Heart left ventricle (tissue), 16 donors: ENCODE data around the gene RASSF5. TPM values are rescaled to one million over a fixed set of nuclear protein-coding genes. Genes with fewer than 3 reads are reported as not detected.

ENCODE experiments used
- ATAC-seq, 4 donors: fragments of 200-7000 bp; cut with Tn5 transposase; one replicate each; pipeline ENCODE4 v1.9.1; 2020 to 2022; ENCODE audit warnings: moderate library complexity in 4 of 4, mild to moderate bottlenecking in 3 of 4, moderate number of reproducible peaks in 1 of 4
- DNase-seq, 5 donors: peaks; one replicate each; pipeline ENCODE4 v3.0.0-alpha.2; 2020
- H3K27ac ChIP-seq, 12 donors: fragments of 200-600 bp; sonication (generic) in 4 of 12; one replicate each; pipeline versions ENCODE4 v1.5.0 to v1.8.0; 2016 to 2022; ENCODE audit warnings: mild to moderate bottlenecking in 2 of 12
- H3K27me3 ChIP-seq, 9 donors: fragments of 200-600 bp; sonication (generic) in 2 of 9; one replicate each; pipeline versions ENCODE4 v1.5.1 to v1.8.0; 2016 to 2022; ENCODE audit warnings: mild to moderate bottlenecking in 3 of 9
- H3K36me3 ChIP-seq, 9 donors: fragments of 200-600 bp; sonication (generic) in 2 of 9; one replicate each; pipeline versions ENCODE4 v1.5.0 to v1.8.0; 2018 to 2022; ENCODE audit warnings: mild to moderate bottlenecking in 2 of 9
- H3K4me1 ChIP-seq, 12 donors: fragments of 200-600 bp; sonication (generic) in 4 of 12; one replicate each; pipeline versions ENCODE4 v1.5.0 to v1.8.0; 2016 to 2022; ENCODE audit warnings: mild to moderate bottlenecking in 3 of 12
- H3K4me3 ChIP-seq, 12 donors: fragments of 200-600 bp; sonication (generic) in 4 of 12; one replicate each; pipeline versions ENCODE4 v1.5.0 to v1.8.0; 2017 to 2022; ENCODE audit warnings: mild to moderate bottlenecking in 9 of 12, moderate library complexity in 4 of 12
- H3K9me3 ChIP-seq, 12 donors: fragments of 200-600 bp; sonication (generic) in 4 of 12; one replicate each; pipeline versions ENCODE4 v1.5.0 to v1.8.0; 2016 to 2022; ENCODE audit warnings: mild to moderate bottlenecking in 1 of 12
- POLR2A ChIP-seq, 2 donors: fragments of 450-650 bp; IDR thresholded peaks; one replicate each; pipeline ENCODE4 v1.6.1; 2017; ENCODE audit warnings: antibody characterized with exemption in 2 of 2, mild to moderate bottlenecking in 2 of 2, moderate library complexity in 2 of 2
- WGBS, 4 donors: extraction: QIAGEN DNeasy Blood & Tissue Kit in 2 of 4; methylation state at CpG; one replicate each; pipeline versions ENCODE4 v1.1.5 to v1.1.7; 2013 to 2018; 5-methylcytosine and 5-hydroxymethylcytosine counted together
- intact Hi-C, 10 donors: fragments of 100-400 bp; cut with DNase I; formaldehyde crosslinking; loops; one replicate each; pipeline versions ENCODE4 v1.11.1 to v1.14.2; 2022
- polyA plus RNA-seq, 2 donors: library from polyadenylated mRNA; stranded (reverse); fragments of 200-250 nt; gene quantifications; one replicate each; pipeline ENCODE4 v1.2.3, GENCODE V29; 2013
- total RNA-seq, 9 donors: library from RNA; depleted of rRNA in 2 of 9; stranded (reverse); fragments of >200 nt in 2 of 9; fragmentation: NEBNext Ultra II Directional in 3 of 9; extraction: Animal tissue kit (Norgen Biotek cat#: 25700) in 3 of 9; gene quantifications; one replicate each; pipeline versions ENCODE4 v1.1.0 to v1.2.4, GENCODE V29; 2016 to 2023
- TF ChIP-seq, protein P1 (sequence below), 12 donors: fragments of 200-600 bp; sonication (generic) in 4 of 12; IDR thresholded peaks; one replicate each; pipeline versions ENCODE4 v1.5.0 to v1.8.0; 2018 to 2022; ENCODE audit warnings: antibody characterized with exemption in 12 of 12, mild to moderate bottlenecking in 5 of 12
- donor health status: ischemic (EF 13 %, LVEDD 7.1; RV severe dilation, severe dysfunction).
- donor health status: healthy with polysubstance abuse.
- donor health status: DM: no; HTN: yes; CAD: no.
- donor health status: DM: no; HTN: no; CAD: no.
- donor health status: ischemic (EF 25% LVEDD 6.9; RV normal size, moderate dysfunction).
- donor health status: ischemic (EF 25% LVEDD 5.7; RV mildly dilated, moderate dysfunction).
- donor health status: healthy.
- donor health status: DM: yes; HTN: yes; CAD: no.
- donor health status: ischemic (EF 35%, LVEDD 5.7; RV mildly dilated, moderate dysfunction).
- donor health status: nonischemic (EF 11% LVEDD 7.7; RV severe dilation, severe dysfunction).
- donor health status: DM: yes; HTN: yes; CAD: no.
- donor health status: PGD.
- donor health status: ischemic (EF 29% LVEDD 5.4; RV normal size, mild dysfunction).
- donor health status: nonischemic (EF 23%, LVEDD 6.1; RV moderate dilation, normal function).

Gene RASSF5
- total and polyA plus RNA-seq, 11 donors = 1.3 to 27.4 (median 5.6) TPM

DNA sequence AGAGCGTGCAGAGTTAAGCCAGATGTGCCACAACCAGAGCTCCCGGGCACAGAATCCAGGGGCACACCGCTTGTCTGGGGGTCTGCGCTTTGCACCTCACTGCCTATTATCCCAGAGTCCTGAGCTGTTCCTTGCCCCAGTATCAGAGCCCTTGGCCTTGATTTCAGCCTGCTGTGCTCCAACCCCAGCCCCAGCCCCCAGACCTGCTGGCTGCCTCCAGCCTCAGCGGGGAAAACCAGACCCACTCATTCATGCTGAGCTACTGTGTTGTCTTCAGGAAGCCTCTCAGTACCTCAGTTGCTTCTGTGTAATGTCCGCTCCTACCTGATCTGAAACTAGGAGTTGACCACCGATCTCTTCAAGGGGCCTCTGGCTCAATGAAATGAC lies 35.9 kb upstream of the RASSF5 start:
- peaks cover 0 to 25% (median 0%) of the 10 kb centered on the region in 9 donors for H3K36me3 ChIP-seq
- H3K27ac ChIP-seq = peak overlapping the region in 1 of 12 donors; percentile 86
- peak overlapping the region in 7 of 12 donors; percentile 56 to 69 (median 61) for H3K4me3 ChIP-seq
- TF ChIP-seq, protein P1, sequence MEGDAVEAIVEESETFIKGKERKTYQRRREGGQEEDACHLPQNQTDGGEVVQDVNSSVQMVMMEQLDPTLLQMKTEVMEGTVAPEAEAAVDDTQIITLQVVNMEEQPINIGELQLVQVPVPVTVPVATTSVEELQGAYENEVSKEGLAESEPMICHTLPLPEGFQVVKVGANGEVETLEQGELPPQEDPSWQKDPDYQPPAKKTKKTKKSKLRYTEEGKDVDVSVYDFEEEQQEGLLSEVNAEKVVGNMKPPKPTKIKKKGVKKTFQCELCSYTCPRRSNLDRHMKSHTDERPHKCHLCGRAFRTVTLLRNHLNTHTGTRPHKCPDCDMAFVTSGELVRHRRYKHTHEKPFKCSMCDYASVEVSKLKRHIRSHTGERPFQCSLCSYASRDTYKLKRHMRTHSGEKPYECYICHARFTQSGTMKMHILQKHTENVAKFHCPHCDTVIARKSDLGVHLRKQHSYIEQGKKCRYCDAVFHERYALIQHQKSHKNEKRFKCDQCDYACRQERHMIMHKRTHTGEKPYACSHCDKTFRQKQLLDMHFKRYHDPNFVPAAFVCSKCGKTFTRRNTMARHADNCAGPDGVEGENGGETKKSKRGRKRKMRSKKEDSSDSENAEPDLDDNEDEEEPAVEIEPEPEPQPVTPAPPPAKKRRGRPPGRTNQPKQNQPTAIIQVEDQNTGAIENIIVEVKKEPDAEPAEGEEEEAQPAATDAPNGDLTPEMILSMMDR (IDR thresholded peaks at IDR 0.05) = no peak
- TF ChIP-seq POLR2A (IDR thresholded peaks at IDR 0.05) = no peak
- H3K27me3 ChIP-seq = peaks cover 0 to 6% (median 0%) of the 10 kb centered on the region in 9 donors
- 69 to 86% (median 79%) methylated on average over 6 to 7 of the region's 7 CpGs for WGBS, 4 donors
- no peaks in the 10 kb centered on the region for H3K9me3 ChIP-seq
- intact Hi-C loops = loop anchor here in 1 of 10 donors (10.0 kb wide), 1 partner anchor 193 kb away; no protein-coding TSS in a partner anchor
- peaks cover 4 to 67% (median 18%) of the 10 kb centered on the region in 12 donors for H3K4me1 ChIP-seq
- DNase-seq (no peak), ATAC-seq (no peak)

DNA sequence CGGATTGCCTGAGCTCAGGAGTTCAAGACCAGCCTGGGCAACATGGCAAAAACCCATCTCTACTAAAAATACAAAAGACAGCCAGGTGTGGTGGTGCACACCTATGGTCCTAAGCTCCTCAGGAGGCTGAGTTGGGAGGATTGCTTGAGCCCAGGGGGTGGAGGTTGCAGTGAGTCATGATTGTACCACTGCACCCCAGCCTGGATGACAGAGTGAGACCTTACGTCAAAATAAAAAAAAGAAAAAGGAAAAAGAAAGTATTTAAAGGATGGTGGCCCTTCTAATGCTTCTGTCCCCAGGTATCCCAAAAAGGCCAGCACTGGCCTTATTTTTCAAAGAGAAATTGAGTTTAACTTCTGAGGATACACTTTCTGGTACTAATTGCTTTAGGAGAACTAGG lies 35.3 kb upstream of the RASSF5 start:
- ATAC-seq (no peak), DNase-seq (no peak)
- H3K27me3 ChIP-seq = peaks cover 0 to 6% (median 0%) of the 10 kb centered on the region in 9 donors
- 92 to 95% (median 93%) methylated on average over 2 of the region's 2 CpGs for WGBS, 4 donors
- intact Hi-C loops = loop anchor here in 1 of 10 donors (10.0 kb wide), 1 partner anchor 193 kb away; no protein-coding TSS in a partner anchor
- H3K36me3 ChIP-seq = peaks cover 0 to 31% (median 0%) of the 10 kb centered on the region in 9 donors
- no peak for TF ChIP-seq POLR2A (IDR thresholded peaks at IDR 0.05)
- TF ChIP-seq, protein P1 (IDR thresholded peaks at IDR 0.05) = no peak
- peak overlapping the region in 1 of 12 donors; percentile 69 for H3K4me3 ChIP-seq
- peak overlapping the region in 1 of 12 donors; percentile 86 for H3K27ac ChIP-seq
- H3K9me3 ChIP-seq = no peaks in the 10 kb centered on the region
- H3K4me1 ChIP-seq = peaks cover 4 to 60% (median 18%) of the 10 kb centered on the region in 12 donors

DNA sequence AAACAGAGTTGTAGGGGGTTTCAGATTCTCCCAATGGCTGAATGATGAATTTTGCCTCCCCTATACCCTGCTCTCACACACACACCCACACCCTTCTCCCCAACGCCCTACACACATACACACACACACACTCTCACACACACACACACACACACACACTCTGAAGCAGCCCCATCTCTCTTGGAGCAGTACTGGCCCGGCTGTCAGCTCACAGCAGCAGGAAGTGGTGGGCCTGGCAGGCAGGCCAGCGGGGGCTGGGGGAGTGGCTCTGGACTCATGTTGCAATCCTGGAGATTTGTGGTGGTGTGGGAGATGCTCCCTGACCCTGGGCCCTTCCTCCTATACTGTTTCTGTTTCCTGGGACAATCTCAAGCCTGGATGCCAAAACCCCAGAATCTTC lies 34.9 kb upstream of the RASSF5 start:
- Histone ChIP-seq H3K4me1 (peaks cover 4 to 56% (median 18%) of the 10 kb centered on the region in 12 donors), H3K27ac (peak overlapping the region in 1 of 12 donors; percentile 86), H3K4me3 (peak overlapping the region in 1 of 12 donors; percentile 69), H3K9me3 (no peaks in the 10 kb centered on the region), H3K27me3 (peaks cover 0 to 5% (median 0%) of the 10 kb centered on the region in 9 donors), H3K36me3 (peaks cover 0 to 35% (median 0%) of the 10 kb centered on the region in 9 donors)
- ATAC-seq = peak in 3 of 4 donors; percentile 11 to 49 (median 26)
- 41 to 67% (median 59%) methylated on average over 3 of the region's 3 CpGs for WGBS, 4 donors
- DNase-seq = peak in 1 of 5 donors; percentile 57
- intact Hi-C loops = loop anchor here in 1 of 10 donors (10.0 kb wide), 1 partner anchor 192 kb away; no protein-coding TSS in a partner anchor
- TF ChIP-seq, protein P1 (IDR thresholded peaks at IDR 0.05) = no peak
- TF ChIP-seq POLR2A (IDR thresholded peaks at IDR 0.05) = no peak

DNA sequence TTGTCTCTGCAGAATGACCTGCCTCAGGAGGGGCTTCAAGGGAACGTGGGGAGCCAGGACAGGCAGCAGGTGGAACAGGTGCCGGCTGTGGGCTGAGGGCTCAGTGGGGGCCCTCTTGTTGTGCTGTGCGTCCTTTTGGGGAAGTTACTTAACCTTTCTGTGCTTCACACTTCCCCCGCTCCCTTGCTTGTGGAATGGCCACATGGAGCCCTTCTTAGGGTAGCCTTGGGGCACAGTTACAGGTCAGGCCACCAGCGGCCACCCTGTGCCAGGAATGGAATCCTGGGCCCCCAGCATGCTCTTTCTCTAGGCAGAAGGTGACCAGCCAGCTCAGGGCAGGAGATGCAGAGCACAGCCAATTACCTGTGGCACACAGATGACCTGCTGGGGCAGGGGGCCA lies 34.4 kb upstream of the RASSF5 start:
- ATAC-seq (no peak), DNase-seq (peak in 1 of 5 donors; percentile 22)
- Histone ChIP-seq H3K36me3 (peaks cover 0 to 40% (median 0%) of the 10 kb centered on the region in 9 donors), H3K4me3 (peak overlapping the region in 1 of 12 donors; percentile 12), H3K27ac (peak overlapping the region in 1 of 12 donors; percentile 46), H3K4me1 (peaks cover 4 to 52% (median 17%) of the 10 kb centered on the region in 12 donors), H3K9me3 (no peaks in the 10 kb centered on the region), H3K27me3 (peaks cover 0 to 5% (median 0%) of the 10 kb centered on the region in 9 donors)
- WGBS, 4 donors = 46 to 94% (median 71%) methylated on average over 2 to 5 of the region's 5 CpGs
- intact Hi-C loops = loop anchor here in 1 of 10 donors (10.0 kb wide), 1 partner anchor 192 kb away; no protein-coding TSS in a partner anchor
- TF ChIP-seq, protein P1 (IDR thresholded peaks at IDR 0.05) = no peak
- no peak for TF ChIP-seq POLR2A (IDR thresholded peaks at IDR 0.05)
